ENCODE measurements around the gene PCARE. TPM values are rescaled to one million over a fixed set of nuclear protein-coding genes. Genes with fewer than 3 reads are reported as not detected.
A peak's percentile ranks its signal among the peaks of the same experiment; 100 is the strongest.

PCARE gene
- total RNA-seq: not detected

DNA sequence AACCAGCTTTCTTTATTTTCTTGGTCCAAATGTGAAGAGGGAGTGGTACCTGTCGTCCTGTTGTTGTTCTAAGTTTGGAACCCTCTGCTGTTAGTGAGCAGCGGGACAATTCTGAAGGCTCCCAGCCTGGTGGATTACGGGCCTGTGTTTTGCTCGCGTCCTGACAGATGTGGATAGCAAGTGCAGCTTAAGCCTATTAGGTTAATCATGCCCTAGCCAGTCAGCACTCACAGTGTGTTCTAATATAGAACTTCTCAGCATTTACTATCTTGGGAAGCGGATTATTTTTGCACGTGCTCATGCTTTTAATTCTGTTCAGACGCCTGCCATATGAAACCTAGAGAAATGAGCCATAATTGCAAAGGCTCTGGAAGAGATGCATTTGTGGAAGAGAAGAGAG lies at the start of gene PCARE:
PCARE (minus strand) TSS at position 113 of the 400 bp plus-strand sequence. CDS start 262 bp downstream, outside the sequence.
- Mint-ChIP-seq H3K27ac (no peak within 1 kb of the TSS), H3K27me3 (ENCODE audit: low read depth) (no peaks in the 10 kb centered on the region), H3K4me3 (no peak within 1 kb of the TSS), H3K4me1 (ENCODE audit: low read depth) (no peaks in the 10 kb centered on the region), H3K36me3 (ENCODE audit: insufficient read depth in 2 of 2) (no peaks in the 10 kb centered on the region), H3K9me3 (peaks cover 0 to 1% of the 10 kb centered on the region in 2 donors)
- no peak for DNase-seq
- no peak for ATAC-seq (replicated peaks in 1 of 2)

DNA sequence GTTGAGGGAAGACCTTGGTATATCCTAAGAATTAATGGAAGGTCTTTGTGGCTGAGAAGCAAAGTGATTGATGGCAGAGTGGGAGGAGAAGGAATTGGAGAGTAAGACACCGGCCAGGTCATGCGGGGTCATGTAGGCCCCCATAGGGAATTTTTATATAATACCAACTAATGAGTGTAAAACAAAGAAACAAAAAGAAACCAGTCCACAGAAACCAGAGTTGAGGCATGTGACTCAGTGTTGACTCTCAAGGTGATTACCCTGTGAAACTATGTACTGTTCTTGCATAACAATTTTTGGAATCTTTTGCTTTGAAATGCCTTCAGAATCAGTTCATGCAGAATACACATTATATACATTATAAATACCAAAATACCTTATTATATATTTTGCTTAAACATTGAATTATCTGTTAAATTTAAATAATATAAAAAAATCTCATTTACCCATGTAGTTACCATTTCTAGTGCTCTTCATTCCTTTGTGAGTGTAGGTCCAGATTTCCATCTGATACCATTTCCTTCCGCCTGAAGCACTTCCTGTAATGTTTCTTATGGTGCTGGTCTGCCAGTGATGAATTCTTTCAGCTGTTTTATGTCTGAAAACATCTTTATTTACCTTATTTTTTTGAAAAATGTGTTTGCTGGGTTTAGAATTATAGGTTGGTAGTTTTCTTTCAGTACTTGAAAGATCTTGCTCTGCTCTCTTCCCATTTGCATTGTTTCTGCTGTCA lies 49.5 kb upstream of the PCARE start:
- DNase-seq: peak in 1 of 2 donors; percentile 28
- Mint-ChIP-seq H3K4me3 (peak overlapping the region; percentile 5 to 25), H3K27ac (peak overlapping the region; percentile 16), H3K4me1 (ENCODE audit: low read depth) (peaks cover 53% of the 10 kb centered on the region), H3K36me3 (ENCODE audit: insufficient read depth in 2 of 2) (peaks cover 20 to 31% of the 10 kb centered on the region in 2 donors), H3K9me3 (peaks cover 9 to 13% of the 10 kb centered on the region in 2 donors), H3K27me3 (ENCODE audit: low read depth) (no peaks in the 10 kb centered on the region)
- peak; percentile 85 to 87 for ATAC-seq (replicated peaks in 1 of 2)

DNA sequence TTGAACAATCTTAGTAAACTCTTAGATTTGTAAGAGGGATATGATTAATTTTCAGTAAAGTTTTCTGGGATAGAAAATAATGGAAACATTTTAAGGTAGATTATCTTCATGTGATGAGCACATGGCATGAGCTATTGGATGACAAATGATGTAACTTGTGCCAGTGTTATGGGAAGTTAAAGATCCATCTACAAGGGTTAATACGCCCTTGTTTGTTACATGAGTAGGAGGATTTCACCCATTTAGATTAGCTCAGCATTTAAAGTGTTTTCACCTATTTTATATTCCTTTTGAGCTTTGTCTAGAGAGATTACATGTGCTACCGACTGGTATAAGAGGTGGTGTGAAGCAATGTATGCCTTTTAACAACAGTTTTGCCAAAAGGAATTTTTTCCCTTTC lies 46.5 kb upstream of the PCARE start:
- Mint-ChIP-seq H3K36me3 (ENCODE audit: insufficient read depth in 2 of 2) (peaks cover 25 to 31% of the 10 kb centered on the region in 2 donors), H3K27ac (no peak overlapping the region), H3K4me3 (no peak overlapping the region), H3K9me3 (peaks cover 9 to 13% of the 10 kb centered on the region in 2 donors), H3K4me1 (ENCODE audit: low read depth) (peaks cover 68% of the 10 kb centered on the region), H3K27me3 (ENCODE audit: low read depth) (no peaks in the 10 kb centered on the region)
- DNase-seq (no peak), ATAC-seq (replicated peaks in 1 of 2) (no peak)

DNA sequence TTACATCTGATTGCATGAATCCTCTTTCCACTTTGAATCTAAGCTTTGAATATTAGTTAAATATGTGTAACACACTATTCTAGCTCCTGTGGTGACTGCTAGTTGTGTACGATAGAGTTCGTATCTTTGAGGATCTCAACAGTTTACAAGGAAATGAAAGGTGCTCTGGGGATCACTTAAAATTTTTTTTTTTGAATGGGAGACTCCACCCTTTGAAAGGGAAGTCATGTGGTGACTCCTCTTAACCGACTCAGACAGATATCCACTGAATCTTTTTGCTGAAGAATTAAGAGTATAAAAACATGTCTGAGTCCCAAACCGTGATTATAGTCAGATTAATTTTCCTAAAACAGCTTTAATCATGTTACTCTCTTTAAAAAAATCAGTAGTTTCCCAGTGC lies 44.9 kb upstream of the PCARE start:
- DNase-seq: no peak
- no peak for ATAC-seq (replicated peaks in 1 of 2)
- H3K4me3 Mint-ChIP-seq: peak overlapping the region; percentile 10 to 71
- H3K36me3 Mint-ChIP-seq (ENCODE audit: insufficient read depth in 2 of 2): peaks cover 17% of the 10 kb centered on the region in 2 donors
- peaks cover 64% of the 10 kb centered on the region for H3K4me1 Mint-ChIP-seq (ENCODE audit: low read depth)
- peaks cover 4 to 5% of the 10 kb centered on the region in 2 donors for H3K9me3 Mint-ChIP-seq
- H3K27me3 Mint-ChIP-seq (ENCODE audit: low read depth): no peaks in the 10 kb centered on the region
- H3K27ac Mint-ChIP-seq: peak overlapping the region; percentile 54

DNA sequence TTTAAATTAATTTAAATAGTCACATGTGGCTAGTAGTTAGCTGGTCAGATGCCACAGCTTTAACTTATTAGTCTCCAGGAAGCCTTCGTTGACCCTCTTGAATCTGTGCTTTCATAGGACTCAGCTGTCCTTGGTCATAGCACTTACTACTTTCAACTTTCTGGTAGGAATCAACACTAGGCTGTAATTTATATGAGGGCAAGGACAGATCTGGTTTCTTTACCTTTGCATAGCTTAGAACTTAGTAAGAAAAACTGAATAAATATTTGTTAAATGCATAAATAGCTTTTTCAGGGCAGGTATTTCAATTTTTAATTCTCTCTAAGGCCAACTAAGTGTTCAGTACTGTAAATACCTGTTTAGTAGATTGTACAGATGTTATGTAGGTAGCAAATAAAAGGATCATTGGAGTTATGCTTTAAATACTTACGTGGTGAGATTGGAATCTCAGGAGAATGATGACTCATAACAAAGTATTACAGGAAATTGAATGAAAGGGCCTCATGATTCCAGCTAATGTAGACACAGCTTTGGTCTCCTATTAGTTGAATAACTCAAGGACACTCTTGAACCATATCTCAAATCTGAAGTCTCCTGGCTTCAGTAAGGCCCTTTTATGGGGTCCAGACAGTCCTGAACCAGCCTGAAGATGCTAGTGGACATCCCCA lies 43.4 kb upstream of the PCARE start:
- ATAC-seq (replicated peaks in 1 of 2) (no peak), DNase-seq (no peak)
- Mint-ChIP-seq H3K4me1 (ENCODE audit: low read depth) (peaks cover 57% of the 10 kb centered on the region), H3K9me3 (no peaks in the 10 kb centered on the region), H3K4me3 (peak overlapping the region; percentile 83 to 92), H3K27ac (peak overlapping the region; percentile 64), H3K36me3 (ENCODE audit: insufficient read depth in 2 of 2) (peaks cover 8% of the 10 kb centered on the region in 2 donors), H3K27me3 (ENCODE audit: low read depth) (no peaks in the 10 kb centered on the region)

DNA sequence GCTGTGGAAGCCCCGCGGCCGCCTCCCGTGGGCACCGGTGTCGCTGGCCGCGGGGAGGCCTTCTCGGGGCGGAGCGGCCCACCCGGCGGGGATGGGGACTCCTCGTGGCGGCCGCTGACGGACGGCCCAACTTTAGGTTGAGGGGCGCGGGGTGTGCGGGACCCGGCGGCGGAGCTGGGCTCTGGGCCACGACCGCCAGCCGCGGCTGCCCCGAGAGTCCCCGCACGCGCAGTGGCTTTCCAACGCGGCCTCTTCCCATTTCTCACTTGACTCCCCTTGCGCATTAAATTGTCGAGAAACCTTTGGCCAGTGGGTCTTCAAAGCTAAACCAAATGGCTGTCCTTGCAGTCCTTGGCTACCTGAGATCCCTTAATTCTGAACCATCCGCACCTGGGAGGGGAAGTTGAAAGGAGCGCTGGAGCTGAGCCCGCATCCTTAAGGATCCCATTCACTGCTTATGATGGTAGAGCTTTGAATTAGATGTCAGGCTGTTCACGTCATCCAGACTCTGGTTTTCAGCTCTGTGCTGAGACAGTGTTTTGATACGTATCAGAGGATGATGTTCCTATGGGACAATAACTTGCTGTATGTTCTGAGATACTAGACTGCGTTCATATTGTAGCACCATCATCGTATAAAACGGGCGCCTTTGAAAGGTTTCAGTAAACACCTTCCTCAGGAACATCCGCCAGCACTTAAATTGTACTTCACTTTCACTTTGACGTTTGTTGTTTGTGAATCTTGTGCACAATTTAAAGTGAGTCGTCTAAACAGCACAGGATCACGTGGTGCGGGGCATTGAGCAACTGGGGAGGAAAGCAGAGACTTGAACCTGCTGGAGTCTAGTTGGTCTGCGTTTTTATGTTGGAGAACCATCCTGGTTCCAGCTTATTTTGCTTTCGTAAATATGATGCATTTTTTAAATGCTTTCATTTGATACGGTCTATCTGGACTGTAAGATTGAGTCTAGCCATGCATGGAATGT lies 41.8 kb upstream of the PCARE start:
- peaks cover 64% of the 10 kb centered on the region for H3K4me1 Mint-ChIP-seq (ENCODE audit: low read depth)

DNA sequence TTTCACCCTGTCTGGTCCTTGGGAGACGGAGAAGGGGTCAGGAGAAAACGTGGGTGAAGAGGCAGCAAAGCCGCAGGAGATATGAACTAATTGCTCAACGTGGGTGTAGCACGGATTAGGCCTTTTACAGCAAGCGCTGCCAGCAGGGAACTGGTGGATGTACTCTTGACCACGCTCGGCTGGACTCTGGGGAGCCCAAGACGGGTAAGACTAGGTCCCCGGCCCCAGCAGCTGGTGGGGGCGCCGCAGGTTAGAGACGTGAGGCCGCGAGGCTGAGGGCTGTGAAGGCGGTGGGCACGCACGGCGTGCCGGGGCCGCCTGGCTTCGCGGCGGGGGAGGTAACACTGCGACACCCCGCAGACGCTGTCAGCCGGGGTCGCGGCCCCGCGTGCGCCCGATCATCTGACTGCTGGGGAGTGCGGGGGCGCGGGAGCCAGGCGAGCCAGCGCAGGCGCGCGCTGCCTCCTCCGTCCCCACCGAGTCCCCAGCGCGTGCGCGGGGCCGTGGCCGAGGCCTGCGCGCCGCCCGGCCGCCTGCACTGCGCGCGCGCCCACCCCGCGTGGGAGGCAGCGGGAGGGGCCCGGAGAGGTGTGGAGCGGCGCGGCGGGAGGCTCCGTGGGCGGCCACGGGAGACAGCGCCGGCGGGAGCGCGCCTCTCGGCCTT lies 40.8 kb upstream of the PCARE start, which contains the start of gene CLIP4:
CLIP4 (plus strand) TSS at position 470 of the 664 bp plus-strand sequence. CDS start 5,974 bp downstream, outside the sequence.
- ATAC-seq (replicated peaks in 1 of 2) (peak; percentile 73 to 74), DNase-seq (peak; percentile 76 to 82)
- H3K27me3 Mint-ChIP-seq (ENCODE audit: low read depth): no peaks in the 10 kb centered on the region
- peaks cover 5 to 8% of the 10 kb centered on the region in 2 donors for H3K36me3 Mint-ChIP-seq (ENCODE audit: insufficient read depth in 2 of 2)
- no peaks in the 10 kb centered on the region for H3K9me3 Mint-ChIP-seq
- H3K27ac Mint-ChIP-seq: peak within 1 kb of the TSS; percentile 92
- H3K4me1 Mint-ChIP-seq (ENCODE audit: low read depth): peaks cover 70% of the 10 kb centered on the region
- H3K4me3 Mint-ChIP-seq: peak within 1 kb of the TSS; percentile 87 to 92

More for the DNA sequence above, 41.8 kb upstream of the PCARE start:
- Mint-ChIP-seq H3K27me3 (ENCODE audit: low read depth) (no peaks in the 10 kb centered on the region), H3K4me3 (peak overlapping the region; percentile 83 to 92), H3K36me3 (ENCODE audit: insufficient read depth in 2 of 2) (peaks cover 6 to 8% of the 10 kb centered on the region in 2 donors), H3K27ac (peak overlapping the region; percentile 83), H3K9me3 (no peaks in the 10 kb centered on the region)
- peak; percentile 68 to 71 for ATAC-seq (replicated peaks in 1 of 2)
- DNase-seq: peak; percentile 71 to 78

DNA sequence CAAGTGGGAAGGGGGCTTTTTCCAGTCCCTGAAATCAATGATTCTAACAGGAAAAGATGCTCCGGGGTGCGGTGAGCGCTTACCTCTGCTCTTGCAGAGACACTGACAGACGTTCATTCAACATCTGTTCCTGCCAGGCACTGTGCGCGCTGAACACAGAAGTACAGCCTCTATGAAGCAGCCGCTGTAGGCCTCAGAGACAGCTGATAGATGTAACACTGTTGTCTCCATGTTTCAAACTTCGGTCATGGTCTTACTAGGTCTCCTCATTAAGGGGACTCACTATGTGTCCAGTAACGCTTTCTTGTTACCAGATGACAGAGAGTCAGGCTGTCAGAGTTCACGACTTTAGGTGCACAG lies 40.2 kb upstream of the PCARE start:
- Mint-ChIP-seq H3K9me3 (no peaks in the 10 kb centered on the region), H3K4me1 (ENCODE audit: low read depth) (peaks cover 66% of the 10 kb centered on the region), H3K27ac (peak overlapping the region; percentile 92), H3K4me3 (peak overlapping the region; percentile 87 to 91), H3K27me3 (ENCODE audit: low read depth) (no peaks in the 10 kb centered on the region), H3K36me3 (ENCODE audit: insufficient read depth in 2 of 2) (peaks cover 5 to 8% of the 10 kb centered on the region in 2 donors)
- DNase-seq: no peak
- ATAC-seq (replicated peaks in 1 of 2): no peak

DNA sequence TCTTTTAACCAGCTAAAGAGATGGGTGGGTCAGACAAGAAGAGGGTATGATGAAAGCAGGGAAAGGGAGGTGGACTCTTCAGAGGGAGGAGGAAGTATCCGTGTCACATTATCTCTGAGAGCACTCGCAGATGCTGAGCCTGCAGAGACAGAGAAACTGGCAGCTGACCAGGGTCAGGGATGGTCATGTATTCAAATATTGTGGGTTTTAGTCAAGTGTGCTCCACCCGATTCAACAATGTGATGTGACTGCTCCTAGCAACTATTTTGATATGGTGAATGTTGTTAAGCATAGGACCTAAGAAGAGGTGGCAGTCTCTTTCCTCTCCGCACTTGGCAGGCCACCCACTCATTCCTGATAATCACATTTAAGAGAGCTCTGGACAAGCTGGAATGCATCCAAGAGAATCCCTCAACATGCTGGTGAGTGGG lies 39.6 kb upstream of the PCARE start:
- ATAC-seq (replicated peaks in 1 of 2): no peak
- H3K4me3 Mint-ChIP-seq: peak overlapping the region; percentile 87 to 91
- H3K27me3 Mint-ChIP-seq (ENCODE audit: low read depth): no peaks in the 10 kb centered on the region
- no peak for DNase-seq
- H3K4me1 Mint-ChIP-seq (ENCODE audit: low read depth): peaks cover 59% of the 10 kb centered on the region
- no peaks in the 10 kb centered on the region for H3K9me3 Mint-ChIP-seq
- peak overlapping the region; percentile 7 for H3K27ac Mint-ChIP-seq
- H3K36me3 Mint-ChIP-seq (ENCODE audit: insufficient read depth in 2 of 2): peaks cover 5 to 8% of the 10 kb centered on the region in 2 donors

DNA sequence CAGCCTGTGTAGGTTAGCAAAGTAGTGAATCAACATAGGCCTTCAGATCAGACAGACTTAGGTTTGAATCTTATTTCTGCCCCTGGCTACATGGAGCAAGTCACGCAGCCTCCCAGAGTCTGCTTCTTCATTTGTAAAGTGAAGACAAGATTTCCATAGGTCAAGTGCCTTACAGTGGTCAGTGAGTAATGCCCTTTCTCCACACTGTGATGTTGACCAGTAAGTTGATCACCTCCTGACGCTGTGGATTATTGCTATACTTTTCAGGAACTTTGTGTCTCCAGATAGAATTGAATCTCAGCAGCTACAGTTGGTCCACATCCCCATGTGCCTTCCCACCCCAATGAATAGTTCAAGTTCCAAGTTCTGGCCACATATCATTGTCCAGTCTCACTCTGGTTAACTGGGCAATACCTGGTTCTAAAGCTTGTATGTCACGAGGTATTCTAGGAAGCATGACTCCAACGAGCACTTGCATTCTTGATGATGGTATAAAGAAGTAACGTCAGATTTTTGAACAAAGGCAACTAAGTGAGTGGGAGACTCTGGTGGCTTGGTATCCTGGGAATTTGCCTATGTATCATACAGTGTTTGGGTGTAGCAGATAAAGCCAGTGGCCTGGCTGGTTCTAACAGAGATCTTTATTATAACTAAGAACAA lies 38.8 kb upstream of the PCARE start:
- peaks cover 5 to 8% of the 10 kb centered on the region in 2 donors for H3K36me3 Mint-ChIP-seq (ENCODE audit: insufficient read depth in 2 of 2)
- no peaks in the 10 kb centered on the region for H3K9me3 Mint-ChIP-seq
- H3K4me1 Mint-ChIP-seq (ENCODE audit: low read depth): peaks cover 52% of the 10 kb centered on the region
- ATAC-seq (replicated peaks in 1 of 2) (no peak), DNase-seq (no peak)
- H3K27ac Mint-ChIP-seq: peak overlapping the region; percentile 7
- H3K4me3 Mint-ChIP-seq: peak overlapping the region in 1 of 2 donors; percentile 91
- H3K27me3 Mint-ChIP-seq (ENCODE audit: low read depth): no peaks in the 10 kb centered on the region

DNA sequence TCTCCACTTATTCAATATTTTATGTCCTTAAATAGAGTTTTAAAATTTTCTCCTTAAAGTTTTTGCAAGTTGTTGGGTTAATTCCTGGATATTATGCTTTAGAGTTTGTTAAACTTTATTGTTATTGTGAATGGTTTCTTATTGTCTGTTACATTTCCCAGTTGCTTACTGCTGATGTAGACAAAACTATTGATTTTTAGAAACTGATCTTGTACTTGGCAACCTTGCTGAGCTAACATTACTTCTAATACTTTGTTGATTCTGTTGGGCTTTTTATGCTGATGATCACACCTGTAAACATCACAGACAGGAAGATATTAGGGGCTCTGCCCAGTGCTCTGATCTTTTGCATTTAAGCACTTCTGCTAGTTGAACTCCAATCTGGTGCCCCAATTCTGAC lies 38.1 kb upstream of the PCARE start:
- ATAC-seq (replicated peaks in 1 of 2) (no peak), DNase-seq (no peak)
- Mint-ChIP-seq H3K27ac (no peak overlapping the region), H3K9me3 (no peaks in the 10 kb centered on the region), H3K4me1 (ENCODE audit: low read depth) (peaks cover 44% of the 10 kb centered on the region), H3K4me3 (no peak overlapping the region), H3K27me3 (ENCODE audit: low read depth) (no peaks in the 10 kb centered on the region), H3K36me3 (ENCODE audit: insufficient read depth in 2 of 2) (peaks cover 5 to 8% of the 10 kb centered on the region in 2 donors)

Data from activated T-cell treated with anti-CD3 and anti-CD28 coated beads, Interleukin-2, amount 50 U/mL, for 72 hours (primary cell).